Muscle of leg (tissue), 11 donors: Measurements from ENCODE around the gene CD81. TPM values are rescaled to one million over a fixed set of nuclear protein-coding genes. Genes with fewer than 3 reads are reported as not detected.

Source experiments
- DNase-seq: peaks from one replicate; pipeline ENCODE4 v3.0.0; 2013
- H3K27ac ChIP-seq: one replicate; pipeline ENCODE4 v1.5.1; 2013; ENCODE audit warnings: mild to moderate bottlenecking, low read length, control low read depth
- H3K27me3 ChIP-seq: one replicate; pipeline ENCODE4 v1.6.1; 2013; ENCODE audit warnings: low read length; ENCODE audit not compliant: control insufficient read depth, insufficient read depth
- H3K36me3 ChIP-seq: one replicate; pipeline ENCODE4 v1.6.1; 2013; ENCODE audit warnings: low read length; ENCODE audit not compliant: control insufficient read depth, insufficient read depth
- H3K4me1 ChIP-seq: one replicate; pipeline ENCODE4 v1.6.1; 2013; ENCODE audit warnings: low read length; ENCODE audit not compliant: control insufficient read depth, insufficient read depth
- H3K4me3 ChIP-seq: one replicate; pipeline ENCODE4 v1.5.1; 2013; ENCODE audit warnings: low read length, control low read depth
- H3K9me3 ChIP-seq: replicated peaks from 2 replicates; pipeline ENCODE4 v1.6.1; 2013; ENCODE audit warnings: low read depth, low read length; ENCODE audit not compliant: control insufficient read depth
- WGBS: methylation state at CpG from one replicate; pipeline ENCODE4 v1.1.5; 2013; ENCODE audit warnings: missing lambda C conversion rate; ENCODE audit not compliant: insufficient coverage; 5-methylcytosine and 5-hydroxymethylcytosine counted together
- polyA plus RNA-seq, 8 donors: library from polyadenylated mRNA; unstranded; fragments of 120-200 nt; gene quantifications; one replicate each; pipeline versions ENCODE4 v1.2.1 to v1.2.3, GENCODE V29; 2013; ENCODE audit warnings: inconsistent platforms in 1 of 8, low replicate concordance in 1 of 8; ENCODE audit not compliant: insufficient read length in 8 of 8, insufficient read depth in 1 of 8
- total RNA-seq: library from RNA; stranded (reverse); fragments of 120-200 nt; gene quantifications from one replicate; pipeline ENCODE4 v1.2.4, GENCODE V29; 2013

Gene CD81
- total and polyA plus RNA-seq, 9 donors, result 187 to 495 (median 426) TPM

DNA sequence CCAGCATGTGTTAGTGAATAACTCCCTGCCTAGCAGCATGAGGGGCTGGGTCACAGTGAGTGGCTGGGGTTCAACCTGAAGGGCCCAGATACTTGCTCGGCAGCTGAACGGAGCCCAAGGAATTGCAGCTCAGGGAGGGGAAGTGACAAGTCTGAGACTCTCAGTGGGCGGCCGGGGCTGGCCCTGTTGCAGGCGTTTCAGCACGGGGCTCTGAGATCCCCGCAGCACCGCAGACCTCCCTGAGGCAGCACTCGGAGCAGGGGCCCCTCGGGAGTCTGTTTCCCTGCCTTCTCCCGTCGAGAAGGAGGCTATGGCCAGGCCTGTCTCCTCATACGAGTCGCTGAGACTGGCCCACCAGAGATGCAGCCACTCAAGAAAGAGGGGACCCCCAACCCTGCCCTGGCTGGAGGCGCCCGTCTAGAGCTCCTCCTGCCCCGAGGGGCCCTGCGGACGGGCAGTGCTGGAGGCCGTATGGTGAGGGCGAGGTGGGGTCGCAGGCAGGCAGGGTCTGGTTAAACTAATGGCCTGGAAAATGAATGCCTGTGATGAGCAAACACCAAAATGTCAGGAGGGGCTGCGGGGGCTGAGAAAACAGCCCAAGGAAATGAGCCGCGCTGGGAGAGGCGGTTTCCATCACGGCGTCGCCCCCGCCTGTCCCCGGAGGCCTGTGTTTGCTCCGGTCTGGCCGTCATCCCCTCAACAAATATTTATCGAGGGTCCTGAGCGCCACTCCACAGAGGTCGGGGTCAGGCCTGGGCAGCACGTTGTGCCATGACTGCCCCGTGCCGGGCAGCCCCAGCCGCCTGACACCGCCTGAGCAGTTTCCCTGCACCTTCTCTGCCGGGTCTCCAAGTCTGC, 32.7 kb downstream of the CD81 start:
- no peak overlapping the region for H3K27ac ChIP-seq
- peaks cover 19% of the 10 kb centered on the region for H3K4me1 ChIP-seq
- WGBS, result 24% methylated on average over 42 of the region's 42 CpGs
- H3K4me3 ChIP-seq, result no peak overlapping the region
- H3K9me3 ChIP-seq, result no peaks in the 10 kb centered on the region
- DNase-seq, result no peak
- no peaks in the 10 kb centered on the region for H3K36me3 ChIP-seq
- H3K27me3 ChIP-seq, result peaks cover 23% of the 10 kb centered on the region

GRCh38 chr11:2410616-2411015, 33.5 kb downstream of the CD81 start:
- no peak overlapping the region for H3K27ac ChIP-seq
- H3K27me3 ChIP-seq, result peaks cover 23% of the 10 kb centered on the region
- H3K9me3 ChIP-seq, result no peaks in the 10 kb centered on the region
- H3K4me3 ChIP-seq, result no peak overlapping the region
- peaks cover 19% of the 10 kb centered on the region for H3K4me1 ChIP-seq
- 79% methylated on average over 5 of the region's 9 CpGs for WGBS
- no peaks in the 10 kb centered on the region for H3K36me3 ChIP-seq
- no peak for DNase-seq

DNA sequence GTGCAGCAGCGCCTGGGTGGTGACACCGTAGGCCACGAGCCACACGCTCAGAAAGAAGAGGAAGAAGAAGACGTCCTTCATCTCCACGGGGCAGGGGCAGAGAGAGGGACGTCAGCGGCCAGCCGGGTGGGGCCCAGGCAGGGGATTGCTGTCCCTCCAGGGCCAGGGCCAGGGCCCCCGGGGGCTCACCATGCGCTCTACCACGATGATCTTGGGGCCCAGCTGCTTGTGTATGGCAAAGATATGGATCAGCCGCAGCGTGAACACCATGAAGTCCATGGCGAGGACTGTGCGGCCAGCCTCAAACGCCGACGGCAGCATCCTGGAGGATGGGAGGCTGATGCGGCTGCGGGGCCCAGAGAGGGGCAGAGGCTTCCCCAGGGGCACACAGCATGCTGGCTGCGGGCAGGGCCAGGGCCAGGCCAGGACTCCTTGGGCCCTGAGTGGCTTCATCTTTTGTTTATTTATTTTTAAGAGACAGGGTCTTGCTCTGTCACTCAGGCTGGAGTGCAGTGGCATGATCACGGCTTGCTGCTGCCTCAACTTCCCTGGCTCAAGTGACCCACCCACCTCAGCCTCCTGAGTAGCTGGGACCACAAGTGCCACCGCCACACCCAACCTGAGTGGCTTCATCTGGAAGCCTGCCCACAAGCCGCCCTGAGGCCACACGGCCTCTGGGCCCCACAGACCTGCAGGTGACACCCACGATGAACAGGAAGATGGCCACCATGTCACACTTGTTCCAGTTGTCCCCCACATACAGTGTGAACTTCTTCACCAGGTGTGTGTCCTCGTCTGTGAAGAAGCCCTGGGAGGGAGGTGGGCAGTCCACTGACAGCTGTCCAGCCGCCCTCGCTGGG, 34.6 kb downstream of the CD81 start:
- Histone ChIP-seq H3K27me3 (peaks cover 26% of the 10 kb centered on the region), H3K27ac (no peak overlapping the region), H3K36me3 (no peaks in the 10 kb centered on the region), H3K9me3 (no peaks in the 10 kb centered on the region), H3K4me1 (peaks cover 19% of the 10 kb centered on the region), H3K4me3 (no peak overlapping the region)
- DNase-seq, result no peak
- WGBS, result 81% methylated on average over 29 of the region's 30 CpGs

- H3K4me1 ChIP-seq, result peaks cover 19% of the 10 kb centered on the region
- H3K27me3 ChIP-seq, result peaks cover 26% of the 10 kb centered on the region
- no peaks in the 10 kb centered on the region for H3K36me3 ChIP-seq
- no peak overlapping the region for H3K27ac ChIP-seq
- no peaks in the 10 kb centered on the region for H3K9me3 ChIP-seq
- DNase-seq, result no peak
- 85% methylated on average over 6 of the region's 6 CpGs for WGBS
- H3K4me3 ChIP-seq, result no peak overlapping the region
Measured at GRCh38 chr11:2412323-2412722, 35.2 kb downstream of the CD81 start.

- Histone ChIP-seq H3K27ac (no peak overlapping the region), H3K9me3 (no peaks in the 10 kb centered on the region), H3K4me1 (peaks cover 19% of the 10 kb centered on the region), H3K36me3 (no peaks in the 10 kb centered on the region), H3K27me3 (peaks cover 20% of the 10 kb centered on the region), H3K4me3 (no peak overlapping the region)
- DNase-seq, result no peak
- WGBS, result 80% methylated on average over 43 of the region's 43 CpGs
Measured at GRCh38 chr11:2413742-2414579, 36.9 kb downstream of the CD81 start.

- H3K27ac ChIP-seq, result no peak overlapping the region
- no peak overlapping the region for H3K4me3 ChIP-seq
- peaks cover 15% of the 10 kb centered on the region for H3K27me3 ChIP-seq
- no peaks in the 10 kb centered on the region for H3K9me3 ChIP-seq
- WGBS, result 87% methylated on average over 32 of the region's 35 CpGs
- H3K36me3 ChIP-seq, result no peaks in the 10 kb centered on the region
- DNase-seq, result no peak
- peaks cover 16% of the 10 kb centered on the region for H3K4me1 ChIP-seq
Measured at GRCh38 chr11:2414616-2415015, 37.5 kb downstream of the CD81 start.

DNA sequence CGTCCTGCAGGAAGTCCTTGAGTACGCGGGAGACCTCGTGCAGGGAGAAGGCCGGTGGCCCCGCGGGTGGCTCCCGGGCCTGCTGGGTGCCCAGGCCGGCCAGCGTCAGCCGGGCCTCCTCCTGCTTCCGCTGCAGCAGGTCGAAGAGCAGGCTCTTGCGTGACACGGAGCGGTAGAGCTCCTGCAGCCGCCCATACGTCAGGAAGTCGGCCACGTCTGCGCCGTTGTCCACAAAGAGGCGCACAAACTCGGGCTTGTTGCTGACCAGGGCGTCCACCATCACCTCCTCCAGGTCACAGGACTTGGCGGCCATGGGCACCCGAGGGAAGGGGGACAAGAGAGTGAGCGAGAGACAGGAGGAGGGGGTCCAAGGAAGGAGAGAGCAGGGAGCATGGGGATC, 38.1 kb downstream of the CD81 start:
- Histone ChIP-seq H3K4me3 (no peak overlapping the region), H3K27me3 (peaks cover 10% of the 10 kb centered on the region), H3K4me1 (peaks cover 11% of the 10 kb centered on the region), H3K9me3 (no peaks in the 10 kb centered on the region), H3K36me3 (no peaks in the 10 kb centered on the region), H3K27ac (no peak overlapping the region)
- no peak for DNase-seq
- 89% methylated on average over 19 of the region's 28 CpGs for WGBS

DNA sequence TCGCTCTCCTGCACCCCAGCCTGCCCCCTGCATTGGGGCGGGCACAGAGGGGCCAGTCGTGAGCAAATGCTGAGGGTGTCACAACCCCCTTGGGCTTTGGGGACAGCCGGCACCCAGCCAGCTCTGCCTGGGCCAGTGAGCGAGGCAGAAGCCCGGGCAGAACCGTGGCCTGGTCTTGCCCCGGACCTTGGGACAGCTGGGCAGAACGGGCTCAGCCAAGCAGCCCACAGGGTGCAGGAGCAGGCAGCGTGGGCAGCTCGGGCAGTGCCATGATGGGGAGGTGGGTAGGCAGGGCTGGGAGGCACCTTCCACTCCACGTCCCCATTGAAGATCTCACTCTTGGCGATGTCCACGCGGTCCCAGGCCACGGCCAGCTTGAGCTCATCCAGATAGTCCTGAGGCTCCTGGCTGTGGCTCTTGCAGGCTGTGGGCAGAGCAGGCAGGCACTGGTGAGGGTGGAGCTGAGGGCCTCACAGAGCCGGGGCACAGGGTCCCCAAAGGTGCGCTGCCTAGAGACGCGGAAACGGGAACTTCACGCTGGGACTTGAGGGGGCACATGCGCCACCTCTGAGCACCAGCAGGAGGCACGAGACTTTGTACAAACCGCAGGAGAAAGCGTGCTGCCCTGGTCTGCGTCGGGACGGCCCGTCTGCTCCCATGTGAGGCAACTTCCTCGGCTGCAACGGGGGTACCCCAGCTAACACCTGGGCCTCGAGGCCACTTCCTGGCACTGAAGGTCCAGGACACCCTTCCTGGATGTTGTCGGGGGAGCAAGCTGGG, 38.7 kb downstream of the CD81 start:
- H3K4me3 ChIP-seq, result no peak overlapping the region
- H3K36me3 ChIP-seq, result no peaks in the 10 kb centered on the region
- no peaks in the 10 kb centered on the region for H3K9me3 ChIP-seq
- H3K27ac ChIP-seq, result no peak overlapping the region
- peaks cover 6% of the 10 kb centered on the region for H3K27me3 ChIP-seq
- 74% methylated on average over 33 of the region's 34 CpGs for WGBS
- no peak for DNase-seq
- H3K4me1 ChIP-seq, result peaks cover 15% of the 10 kb centered on the region

- 71% methylated on average over 17 of the region's 18 CpGs for WGBS
Measured at GRCh38 chr11:2416765-2417164, 39.7 kb downstream of the CD81 start.

More at GRCh38 chr11:2416765-2417164, 39.7 kb downstream of the CD81 start:
- no peak for DNase-seq
- H3K36me3 ChIP-seq, result no peaks in the 10 kb centered on the region
- peaks cover 6% of the 10 kb centered on the region for H3K27me3 ChIP-seq
- H3K4me3 ChIP-seq, result no peak overlapping the region
- H3K4me1 ChIP-seq, result peaks cover 18% of the 10 kb centered on the region
- no peaks in the 10 kb centered on the region for H3K9me3 ChIP-seq
- no peak overlapping the region for H3K27ac ChIP-seq
